HEK293T (cell line): ENCODE data around the gene KCNQ1OT1.

Source experiments
- ELF4 ChIP-seq: fragments of 450-650 bp; IDR thresholded peaks from 2 replicates; pipeline ENCODE4 v1.6.1; 2017; ENCODE audit warnings: antibody characterized with exemption
- FOXK2 ChIP-seq: fragments of 450-650 bp; IDR thresholded peaks from 2 replicates; pipeline ENCODE4 v1.6.1; 2016; ENCODE audit warnings: mild to moderate bottlenecking
- FOXM1 ChIP-seq: fragments of 450-650 bp; IDR thresholded peaks from 2 replicates; pipeline ENCODE4 v1.6.1; 2017; ENCODE audit warnings: mild to moderate bottlenecking, borderline replicate concordance
- HDGF ChIP-seq: fragments of 450-650 bp; IDR thresholded peaks from 2 replicates; pipeline ENCODE4 v1.6.1; 2017; ENCODE audit warnings: antibody characterized with exemption, borderline replicate concordance

DNA sequence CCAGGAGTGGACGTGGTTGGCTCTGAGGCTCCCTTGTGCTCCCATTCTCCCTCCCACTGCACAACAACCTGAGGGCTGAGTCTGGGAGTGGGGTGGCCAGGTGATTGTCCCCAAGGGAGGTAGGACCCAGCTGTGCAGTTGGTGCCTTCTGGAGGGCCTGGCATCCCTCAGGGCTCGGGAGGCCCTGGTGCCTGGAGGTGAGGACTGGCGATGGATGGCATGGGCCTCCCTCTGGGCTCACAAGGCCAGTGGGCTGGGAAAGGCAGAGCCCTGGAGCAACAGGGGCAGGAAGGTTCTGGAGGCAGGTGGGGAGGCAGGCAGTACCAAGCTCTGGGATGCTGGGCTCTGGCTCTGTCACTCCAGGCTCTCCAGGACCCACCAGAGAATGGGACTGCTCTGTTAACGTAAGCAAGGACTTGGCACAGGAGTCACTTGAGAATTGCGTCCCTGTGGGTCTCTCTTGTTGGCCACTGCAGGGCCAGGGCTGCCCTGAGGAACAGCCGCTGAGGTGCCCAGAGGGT lies 114.2 kb downstream of the KCNQ1OT1 start:
- TF ChIP-seq HDGF: no peak
- TF ChIP-seq ELF4: no peak
- no peak for TF ChIP-seq FOXK2
- TF ChIP-seq FOXM1: no peak
